Bronchial epithelial cell (primary cell): Measurements from ENCODE around the gene FGR. TPM values are rescaled to one million over a fixed set of nuclear protein-coding genes. Genes with fewer than 3 reads are reported as not detected.

Experiments used
- DNase-seq: peaks from one replicate; pipeline ENCODE4 v3.0.0-alpha.2; 2010; ENCODE audit warnings: low read depth
- FAIRE-seq: peaks from 2 replicates; lab custom pipeline; 2011; peaks lifted over from hg19 to GRCh38; lab: Jason Lieb, UNC
- H3K27me3 ChIP-seq: 2 replicates; pipeline ENCODE4 v1.5.1; 2011; ENCODE audit warnings: low read length; ENCODE audit not compliant: control insufficient read depth, insufficient read depth
- H3K36me3 ChIP-seq: 2 replicates; pipeline ENCODE4 v1.5.1; 2011; ENCODE audit warnings: low read length; ENCODE audit not compliant: control insufficient read depth, insufficient read depth
- H3K4me3 ChIP-seq: 2 replicates; pipeline ENCODE4 v1.5.1; 2011; ENCODE audit warnings: mild to moderate bottlenecking, low read depth, low read length, control low read depth
- CTCF ChIP-seq: IDR thresholded peaks from 2 replicates; pipeline ENCODE4 v1.5.1; 2011; ENCODE audit warnings: mild to moderate bottlenecking, moderate library complexity, low read length, control low read depth, inconsistent platforms; ENCODE audit not compliant: insufficient read depth, severe bottlenecking
- total RNA-seq: library from RNA; depleted of rRNA; stranded (reverse); fragments of >200 nt; gene quantifications from 2 replicates; pipeline ENCODE4 v1.2.1, GENCODE V29; 2014

Gene FGR
- total RNA-seq, 1 donor from 2014 or later = 1.1 TPM

GRCh38 chr1:27612718-27613117 is 22.3 kb downstream of the FGR start:
- Histone ChIP-seq H3K36me3 (no peaks in the 10 kb centered on the region), H3K27me3 (peaks cover 2% of the 10 kb centered on the region), H3K4me3 (no peak overlapping the region)
- DNase-seq (no peak), FAIRE-seq (no peak)
- no peak for TF ChIP-seq CTCF

GRCh38 chr1:27611450-27611849 is 23.5 kb downstream of the FGR start:
- DNase-seq (no peak), FAIRE-seq (no peak)
- Histone ChIP-seq H3K36me3 (no peaks in the 10 kb centered on the region), H3K27me3 (peaks cover 2% of the 10 kb centered on the region), H3K4me3 (no peak overlapping the region)
- no peak for TF ChIP-seq CTCF

GRCh38 chr1:27609618-27610240 is 25.3 kb downstream of the FGR start:
- DNase-seq (no peak), FAIRE-seq (no peak)
- TF ChIP-seq CTCF = no peak

GRCh38 chr1:27609210-27609555 is 25.8 kb downstream of the FGR start:
- no peak for FAIRE-seq
- Histone ChIP-seq H3K4me3 (no peak overlapping the region), H3K27me3 (peaks cover 2% of the 10 kb centered on the region), H3K36me3 (no peaks in the 10 kb centered on the region)
- no peak for DNase-seq
- TF ChIP-seq CTCF = no peak

More at GRCh38 chr1:27609618-27610240, 25.3 kb downstream of the FGR start:
- no peak overlapping the region for H3K4me3 ChIP-seq
- no peaks in the 10 kb centered on the region for H3K36me3 ChIP-seq
- H3K27me3 ChIP-seq = peaks cover 2% of the 10 kb centered on the region

GRCh38 chr1:27607239-27607804 is 27.7 kb downstream of the FGR start:
- FAIRE-seq = no peak
- no peak for TF ChIP-seq CTCF

More at GRCh38 chr1:27607239-27607804, 27.7 kb downstream of the FGR start:
- Histone ChIP-seq H3K27me3 (peaks cover 2% of the 10 kb centered on the region), H3K4me3 (no peak overlapping the region), H3K36me3 (no peaks in the 10 kb centered on the region)
- no peak for DNase-seq
